Heart right ventricle (tissue), 16 donors: ENCODE measurements around the gene GALNTL6. TPM values are rescaled to one million over a fixed set of nuclear protein-coding genes. Genes with fewer than 3 reads are reported as not detected.

Experiments used
- ATAC-seq, 8 donors: fragments of 200-7000 bp; cut with Tn5 transposase; one replicate each; pipeline ENCODE4 v1.9.1; 2020; ENCODE audit warnings: mild to moderate bottlenecking in 8 of 8, moderate library complexity in 8 of 8, moderate number of reproducible peaks in 1 of 8
- DNase-seq, 2 donors: peaks; one replicate each; pipeline ENCODE4 v3.0.0-alpha.2; 2020
- H3K27ac ChIP-seq, 10 donors: fragments of 200-600 bp; sonication (generic) in 2 of 10; one replicate each; pipeline versions ENCODE4 v1.5.0 to v1.8.0; 2020 to 2022; ENCODE audit warnings: mild to moderate bottlenecking in 3 of 10
- H3K27me3 ChIP-seq, 7 donors: fragments of 200-600 bp; one replicate each; pipeline ENCODE4 v1.8.0; 2021 to 2022; ENCODE audit warnings: mild to moderate bottlenecking in 2 of 7
- H3K36me3 ChIP-seq, 9 donors: fragments of 200-600 bp; sonication (generic) in 1 of 9; one replicate each; pipeline versions ENCODE4 v1.5.0 to v1.8.0; 2020 to 2022; ENCODE audit warnings: mild to moderate bottlenecking in 2 of 9
- H3K4me1 ChIP-seq, 9 donors: fragments of 200-600 bp; sonication (generic) in 1 of 9; one replicate each; pipeline versions ENCODE4 v1.5.0 to v1.8.0; 2020 to 2022; ENCODE audit warnings: mild to moderate bottlenecking in 4 of 9
- H3K4me3 ChIP-seq, 10 donors: fragments of 200-600 bp; sonication (generic) in 2 of 10; one replicate each; pipeline versions ENCODE4 v1.5.0 to v1.8.0; 2020 to 2022; ENCODE audit warnings: mild to moderate bottlenecking in 7 of 10, moderate library complexity in 2 of 10
- H3K9me3 ChIP-seq, 11 donors: fragments of 200-600 bp in 10 of 11; sonication (generic) in 2 of 11; one replicate each; pipeline versions ENCODE4 v1.5.0 to v1.8.0; 2013 to 2022; ENCODE audit warnings: mild to moderate bottlenecking in 2 of 11, control low read depth in 1 of 11, moderate library complexity in 1 of 11
- CTCF ChIP-seq, 9 donors: fragments of 200-600 bp; sonication (generic) in 2 of 9; IDR thresholded peaks; one replicate each; pipeline versions ENCODE4 v1.5.0 to v1.8.0; 2021 to 2022; ENCODE audit warnings: antibody characterized with exemption in 9 of 9, mild to moderate bottlenecking in 5 of 9, moderate library complexity in 1 of 9
- WGBS, 2 donors: extraction: QIAGEN DNeasy Blood & Tissue Kit; methylation state at CpG; one replicate each; pipeline ENCODE4 v1.1.7; 2013; ENCODE audit warnings: inconsistent platforms in 1 of 2; 5-methylcytosine and 5-hydroxymethylcytosine counted together
- intact Hi-C, 10 donors: fragments of 100-400 bp; cut with DNase I; formaldehyde crosslinking; loops; one replicate each; pipeline versions ENCODE4 v1.11.1 to v1.14.2; 2022
- polyA plus RNA-seq, 2 donors: library from polyadenylated mRNA; stranded (reverse); fragments of 200-250 nt; gene quantifications; one replicate each; pipeline ENCODE4 v1.2.3, GENCODE V29; 2013
- total RNA-seq, 10 donors: library from RNA; stranded (reverse); fragmentation: NEBNext Ultra II Directional in 3 of 10; extraction: Animal tissue kit (Norgen Biotek cat#: 25700) in 3 of 10; gene quantifications; one replicate each; pipeline versions ENCODE4 v1.2.1 to v1.2.4, GENCODE V29; 2021 to 2023
- donor health status: Arrhythmogenic right ventricular cardiomyopathy.
- donor health status: ischemic (EF 13 %, LVEDD 7.1; RV severe dilation, severe dysfunction).
- donor health status: healthy with polysubstance abuse.
- donor health status: DM: no; HTN: yes; CAD: no.
- donor health status: DM: no; HTN: no; CAD: no.
- donor health status: ischemic (EF 25% LVEDD 6.9; RV normal size, moderate dysfunction).
- donor health status: ischemic (EF 25% LVEDD 5.7; RV mildly dilated, moderate dysfunction).
- donor health status: healthy.
- donor health status: DM: yes; HTN: yes; CAD: no.
- donor health status: Ischemic cardiomyopathy.
- donor health status: ischemic (EF 35%, LVEDD 5.7; RV mildly dilated, moderate dysfunction).
- donor health status: nonischemic (EF 11% LVEDD 7.7; RV severe dilation, severe dysfunction).
- donor health status: DM: yes; HTN: yes; CAD: no.
- donor health status: PGD.
- donor health status: ischemic (EF 29% LVEDD 5.4; RV normal size, mild dysfunction).
- donor health status: nonischemic (EF 23%, LVEDD 6.1; RV moderate dilation, normal function).

GALNTL6 gene
- total and polyA plus RNA-seq, 12 donors, result 0.14 to 2.6 (median 0.49) TPM; not detected in 6

GRCh38 chr4:172865531-172866127, 1052.4 kb downstream of the GALNTL6 start:
- TF ChIP-seq CTCF (IDR thresholded peaks at IDR 0.05), result no peak
- WGBS, 2 donors, result 63 to 65% methylated on average over 4 of the region's 4 CpGs
- H3K9me3 ChIP-seq, result peaks cover 0 to 3% (median 0%) of the 10 kb centered on the region in 11 donors
- H3K27me3 ChIP-seq, result peaks cover 0 to 5% (median 0%) of the 10 kb centered on the region in 7 donors
- DNase-seq, result no peak
- no peak overlapping the region for H3K4me3 ChIP-seq
- H3K4me1 ChIP-seq, result no peaks in the 10 kb centered on the region
- no peak overlapping the region for H3K27ac ChIP-seq
- intact Hi-C loops, result no loop called here
- no peaks in the 10 kb centered on the region for H3K36me3 ChIP-seq
- no peak for ATAC-seq

- peaks cover 0 to 3% (median 0%) of the 10 kb centered on the region in 11 donors for H3K9me3 ChIP-seq
- no peak for TF ChIP-seq CTCF (IDR thresholded peaks at IDR 0.05)
- peaks cover 0 to 5% (median 0%) of the 10 kb centered on the region in 7 donors for H3K27me3 ChIP-seq
- ATAC-seq (no peak), DNase-seq (no peak)
- WGBS, 2 donors, result 81 to 83% methylated on average over 4 of the region's 4 CpGs
- H3K27ac ChIP-seq, result no peak overlapping the region
- no peaks in the 10 kb centered on the region for H3K4me1 ChIP-seq
- no peak overlapping the region for H3K4me3 ChIP-seq
- intact Hi-C loops, result no loop called here
- H3K36me3 ChIP-seq, result no peaks in the 10 kb centered on the region
Measured at GRCh38 chr4:172866421-172866820, 1053.2 kb downstream of the GALNTL6 start.

GRCh38 chr4:172867835-172868234, 1054.6 kb downstream of the GALNTL6 start:
- Histone ChIP-seq H3K27me3 (peaks cover 0 to 5% (median 0%) of the 10 kb centered on the region in 7 donors), H3K27ac (no peak overlapping the region), H3K4me3 (no peak overlapping the region), H3K9me3 (peaks cover 0 to under 1% (median 0%) of the 10 kb centered on the region in 11 donors), H3K4me1 (no peaks in the 10 kb centered on the region), H3K36me3 (no peaks in the 10 kb centered on the region)
- intact Hi-C loops, result no loop called here
- 55 to 69% methylated on average over 2 of the region's 2 CpGs for WGBS, 2 donors
- TF ChIP-seq CTCF (IDR thresholded peaks at IDR 0.05), result no peak
- ATAC-seq, result no peak
- no peak for DNase-seq

- Histone ChIP-seq H3K4me1 (no peaks in the 10 kb centered on the region), H3K36me3 (no peaks in the 10 kb centered on the region), H3K27me3 (peaks cover 0 to 5% (median 0%) of the 10 kb centered on the region in 7 donors), H3K4me3 (no peak overlapping the region), H3K27ac (no peak overlapping the region), H3K9me3 (no peaks in the 10 kb centered on the region)
- DNase-seq (no peak), ATAC-seq (no peak)
- TF ChIP-seq CTCF (IDR thresholded peaks at IDR 0.05), result no peak
- WGBS, 2 donors, result 71 to 81% methylated on average over 1 of the region's 1 CpG
- intact Hi-C loops, result no loop called here
Measured at GRCh38 chr4:172868271-172868670, 1055.1 kb downstream of the GALNTL6 start.
